GM12801 (cell line): ENCODE data around the gene MMD2.

Experiments used
- CTCF ChIP-seq: IDR thresholded peaks from one replicate; pipeline ENCODE4 v1.5.1; 2011; ENCODE audit warnings: control low read depth; ENCODE audit not compliant: insufficient read length; ENCODE audit errors: extremely low read depth

Gene MMD2

GRCh38 chr7:4960363-4960762 lies 1.4 kb upstream of the MMD2 start:
- no peak for TF ChIP-seq CTCF

- no peak for TF ChIP-seq CTCF
These were observed 906 bp upstream of the MMD2 start for GRCh38 chr7:4959893-4960292.

GRCh38 chr7:4959306-4959705 lies 319 bp upstream of the MMD2 start:
- no peak for TF ChIP-seq CTCF

GRCh38 chr7:4957847-4958476 lies 1.0 kb downstream of the MMD2 start:
- TF ChIP-seq CTCF = no peak

GRCh38 chr7:4951903-4952636 lies 6.9 kb downstream of the MMD2 start:
- no peak for TF ChIP-seq CTCF

- no peak for TF ChIP-seq CTCF
These were observed 7.7 kb downstream of the MMD2 start for GRCh38 chr7:4951304-4951703.

GRCh38 chr7:4948402-4948801 lies 10.6 kb downstream of the MMD2 start:
- TF ChIP-seq CTCF = no peak
